ENCODE data around the gene LCN10.

LCN10 gene

DNA sequence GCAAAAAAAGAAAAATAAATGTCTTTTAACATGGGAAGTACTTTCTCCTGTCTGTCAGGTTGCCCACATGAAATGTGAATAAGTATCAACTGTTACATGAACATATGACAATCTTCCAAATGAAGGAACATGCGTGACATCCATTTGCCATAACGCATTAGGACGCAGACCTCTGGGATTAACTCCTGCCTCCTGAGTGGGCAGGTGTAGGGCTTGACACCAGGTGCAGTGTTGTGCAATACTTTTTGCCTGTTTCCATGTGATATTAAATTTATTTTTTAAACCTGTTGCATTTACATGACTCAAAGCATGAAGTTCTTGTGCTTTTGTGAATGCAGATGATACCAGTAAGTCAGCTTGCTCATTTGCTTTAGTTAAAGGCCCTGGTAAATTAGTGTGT, 39.7 kb upstream of the LCN10 start:
- DNase-seq (ENCODE audit: low read depth), result no peak
- H3K4me3 ChIP-seq (ENCODE audit: low read depth, low read length), result no peak overlapping the region
- TF ChIP-seq, protein P1, sequence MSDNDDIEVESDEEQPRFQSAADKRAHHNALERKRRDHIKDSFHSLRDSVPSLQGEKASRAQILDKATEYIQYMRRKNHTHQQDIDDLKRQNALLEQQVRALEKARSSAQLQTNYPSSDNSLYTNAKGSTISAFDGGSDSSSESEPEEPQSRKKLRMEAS (IDR thresholded peaks at IDR 0.05; ENCODE audit: low read depth, low read length), result no peak
- no peak for TF ChIP-seq MYC (IDR thresholded peaks at IDR 0.05; ENCODE audit: low read depth, low read length)
- no peak for TF ChIP-seq POLR2A (IDR thresholded peaks at IDR 0.05; ENCODE audit: extremely low read depth, insufficient read length)
- TF ChIP-seq, protein P2, sequence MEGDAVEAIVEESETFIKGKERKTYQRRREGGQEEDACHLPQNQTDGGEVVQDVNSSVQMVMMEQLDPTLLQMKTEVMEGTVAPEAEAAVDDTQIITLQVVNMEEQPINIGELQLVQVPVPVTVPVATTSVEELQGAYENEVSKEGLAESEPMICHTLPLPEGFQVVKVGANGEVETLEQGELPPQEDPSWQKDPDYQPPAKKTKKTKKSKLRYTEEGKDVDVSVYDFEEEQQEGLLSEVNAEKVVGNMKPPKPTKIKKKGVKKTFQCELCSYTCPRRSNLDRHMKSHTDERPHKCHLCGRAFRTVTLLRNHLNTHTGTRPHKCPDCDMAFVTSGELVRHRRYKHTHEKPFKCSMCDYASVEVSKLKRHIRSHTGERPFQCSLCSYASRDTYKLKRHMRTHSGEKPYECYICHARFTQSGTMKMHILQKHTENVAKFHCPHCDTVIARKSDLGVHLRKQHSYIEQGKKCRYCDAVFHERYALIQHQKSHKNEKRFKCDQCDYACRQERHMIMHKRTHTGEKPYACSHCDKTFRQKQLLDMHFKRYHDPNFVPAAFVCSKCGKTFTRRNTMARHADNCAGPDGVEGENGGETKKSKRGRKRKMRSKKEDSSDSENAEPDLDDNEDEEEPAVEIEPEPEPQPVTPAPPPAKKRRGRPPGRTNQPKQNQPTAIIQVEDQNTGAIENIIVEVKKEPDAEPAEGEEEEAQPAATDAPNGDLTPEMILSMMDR (IDR thresholded peaks at IDR 0.05; ENCODE audit: low read depth, low read length), result no peak

DNA sequence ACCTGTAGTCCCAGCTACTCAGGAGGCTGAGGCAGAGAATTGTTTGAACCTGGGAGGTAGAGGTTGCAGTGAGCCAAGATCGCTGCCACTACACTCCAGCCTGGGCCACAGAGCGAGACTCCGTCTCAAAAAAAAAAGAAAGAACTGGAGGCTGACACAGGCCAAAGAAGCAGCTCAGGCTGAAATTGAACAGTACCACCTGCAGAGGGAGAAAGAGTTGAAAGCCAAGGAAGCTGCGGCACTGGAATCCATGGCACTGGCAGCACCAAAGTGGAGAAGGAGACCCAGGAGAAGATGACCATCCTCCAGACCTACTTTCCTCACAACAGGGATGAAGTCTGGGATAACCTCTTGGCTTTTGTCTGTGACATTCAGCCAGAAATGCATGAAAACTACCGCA, 37.1 kb upstream of the LCN10 start:
- no peak for DNase-seq (ENCODE audit: low read depth)
- H3K4me3 ChIP-seq (ENCODE audit: low read depth, low read length), result no peak overlapping the region
- TF ChIP-seq, protein P2 (IDR thresholded peaks at IDR 0.05; ENCODE audit: low read depth, low read length), result peak; percentile 2
- TF ChIP-seq MYC (IDR thresholded peaks at IDR 0.05; ENCODE audit: low read depth, low read length) (no peak), POLR2A (IDR thresholded peaks at IDR 0.05; ENCODE audit: extremely low read depth, insufficient read length) (no peak)

GRCh38 chr9:136777359-136777758, 34.6 kb upstream of the LCN10 start:
- no peak overlapping the region for H3K4me3 ChIP-seq (ENCODE audit: low read depth, low read length)
- DNase-seq (ENCODE audit: low read depth), result no peak
- TF ChIP-seq, protein P1 (IDR thresholded peaks at IDR 0.05; ENCODE audit: low read depth, low read length), result no peak
- TF ChIP-seq, protein P2 (IDR thresholded peaks at IDR 0.05; ENCODE audit: low read depth, low read length), result no peak
- no peak for TF ChIP-seq POLR2A (IDR thresholded peaks at IDR 0.05; ENCODE audit: extremely low read depth, insufficient read length)
- no peak for TF ChIP-seq MYC (IDR thresholded peaks at IDR 0.05; ENCODE audit: low read depth, low read length)

DNA sequence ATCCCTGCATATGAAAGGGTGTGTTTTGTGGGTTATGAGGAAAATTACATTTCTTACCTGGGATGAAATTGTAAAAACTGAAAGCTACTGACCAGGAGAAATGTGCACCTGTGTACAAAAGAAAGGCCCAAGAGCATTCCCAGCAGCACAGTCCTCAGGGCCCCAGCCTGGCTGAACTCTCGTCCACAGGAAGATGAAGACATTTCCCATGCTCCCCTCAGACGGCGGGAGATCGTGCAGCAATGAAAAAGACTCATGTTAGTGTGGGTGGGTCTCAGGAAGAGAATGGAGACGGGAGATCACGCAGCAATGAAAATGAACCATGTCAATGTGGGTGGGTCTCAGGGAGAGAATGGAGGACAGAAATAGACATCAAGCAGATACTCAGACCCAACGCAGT, 34.2 kb upstream of the LCN10 start:
- TF ChIP-seq, protein P2 (IDR thresholded peaks at IDR 0.05; ENCODE audit: low read depth, low read length), result no peak
- TF ChIP-seq, protein P1 (IDR thresholded peaks at IDR 0.05; ENCODE audit: low read depth, low read length), result no peak
- TF ChIP-seq POLR2A (IDR thresholded peaks at IDR 0.05; ENCODE audit: extremely low read depth, insufficient read length) (no peak), MYC (IDR thresholded peaks at IDR 0.05; ENCODE audit: low read depth, low read length) (no peak)
- no peak overlapping the region for H3K4me3 ChIP-seq (ENCODE audit: low read depth, low read length)
- no peak for DNase-seq (ENCODE audit: low read depth)

DNA sequence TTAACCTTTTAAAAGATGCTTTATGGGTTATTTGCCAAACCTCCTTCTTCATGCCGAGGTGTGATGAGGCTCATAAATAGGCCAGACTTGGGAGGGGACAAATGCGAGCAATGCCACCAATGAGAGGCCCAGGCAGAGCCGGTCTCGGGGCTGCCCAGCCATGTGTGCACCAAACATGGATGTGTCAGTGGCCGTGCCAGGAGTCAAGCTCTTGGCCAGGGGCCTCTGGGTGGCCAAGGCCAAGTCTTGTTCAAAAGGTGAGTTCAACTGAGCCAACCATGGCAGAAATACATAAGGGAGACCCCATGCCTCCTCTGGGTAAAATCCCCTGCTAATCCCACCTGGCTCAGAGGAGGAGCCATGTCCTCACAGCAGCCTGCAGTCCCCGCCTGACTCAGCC, 32.5 kb upstream of the LCN10 start:
- no peak overlapping the region for H3K4me3 ChIP-seq (ENCODE audit: low read depth, low read length)
- TF ChIP-seq, protein P1 (IDR thresholded peaks at IDR 0.05; ENCODE audit: low read depth, low read length), result no peak
- TF ChIP-seq POLR2A (IDR thresholded peaks at IDR 0.05; ENCODE audit: extremely low read depth, insufficient read length) (no peak), MYC (IDR thresholded peaks at IDR 0.05; ENCODE audit: low read depth, low read length) (no peak)
- TF ChIP-seq, protein P2 (IDR thresholded peaks at IDR 0.05; ENCODE audit: low read depth, low read length), result no peak
- DNase-seq (ENCODE audit: low read depth), result no peak

DNA sequence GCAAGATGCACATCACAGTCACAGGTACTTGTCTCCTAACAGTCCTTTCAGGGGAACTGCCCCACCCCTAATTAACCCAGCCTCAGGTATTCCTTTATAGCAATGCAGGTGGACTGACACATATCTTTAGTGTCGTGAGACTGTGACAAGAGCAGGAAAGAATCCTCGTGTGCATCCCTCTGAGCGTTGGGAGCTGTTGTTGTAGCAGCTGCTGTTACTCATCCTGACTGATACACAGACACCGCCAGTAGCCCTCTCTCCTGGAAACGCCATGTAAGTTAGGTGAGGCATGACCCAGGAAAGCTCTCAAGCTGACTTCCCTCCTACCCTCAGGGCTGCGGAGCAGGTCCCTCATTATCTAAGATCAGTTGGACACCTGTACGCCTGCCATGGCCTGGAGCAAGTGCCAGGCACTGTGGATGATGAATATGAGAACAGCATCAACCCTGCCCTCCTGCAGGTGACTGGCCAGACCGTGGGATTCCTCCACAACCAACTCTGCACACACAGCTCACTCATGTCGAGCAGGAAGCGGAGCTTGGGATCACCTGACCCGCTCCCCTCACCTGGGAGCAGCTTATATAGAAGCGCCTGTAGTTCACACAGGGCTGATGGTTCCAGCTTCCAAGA, 31.8 kb upstream of the LCN10 start:
- no peak for DNase-seq (ENCODE audit: low read depth)
- TF ChIP-seq MYC (IDR thresholded peaks at IDR 0.05; ENCODE audit: low read depth, low read length), result no peak
- TF ChIP-seq, protein P2 (IDR thresholded peaks at IDR 0.05; ENCODE audit: low read depth, low read length), result no peak
- no peak for TF ChIP-seq POLR2A (IDR thresholded peaks at IDR 0.05; ENCODE audit: extremely low read depth, insufficient read length)
- TF ChIP-seq, protein P1 (IDR thresholded peaks at IDR 0.05; ENCODE audit: low read depth, low read length), result no peak
- no peak overlapping the region for H3K4me3 ChIP-seq (ENCODE audit: low read depth, low read length)
